Hematopoietic multipotent progenitor cell (in vitro differentiated cells): ENCODE measurements around the gene OR1S1. TPM values are rescaled to one million over a fixed set of nuclear protein-coding genes. Genes with fewer than 3 reads are reported as not detected.
"Not testable (repeated sequence)": the region's sequence is repeated elsewhere in the genome, so short reads cannot be mapped to it uniquely, and the experiment has no call there.

ENCODE experiments used
- DNase-seq, 3 donors: peaks; one replicate each; pipeline ENCODE4 v3.0.0-alpha.2; 2011 to 2015; ENCODE audit warnings: low read depth in 2 of 3, low spot score in 2 of 3
- total RNA-seq: library from RNA; depleted of rRNA; stranded (reverse); fragments of >200 nt; gene quantifications from one replicate; pipeline ENCODE4 v1.2.3, GENCODE V29; 2012

The OR1S1 gene
- total RNA-seq, result not detected

DNA sequence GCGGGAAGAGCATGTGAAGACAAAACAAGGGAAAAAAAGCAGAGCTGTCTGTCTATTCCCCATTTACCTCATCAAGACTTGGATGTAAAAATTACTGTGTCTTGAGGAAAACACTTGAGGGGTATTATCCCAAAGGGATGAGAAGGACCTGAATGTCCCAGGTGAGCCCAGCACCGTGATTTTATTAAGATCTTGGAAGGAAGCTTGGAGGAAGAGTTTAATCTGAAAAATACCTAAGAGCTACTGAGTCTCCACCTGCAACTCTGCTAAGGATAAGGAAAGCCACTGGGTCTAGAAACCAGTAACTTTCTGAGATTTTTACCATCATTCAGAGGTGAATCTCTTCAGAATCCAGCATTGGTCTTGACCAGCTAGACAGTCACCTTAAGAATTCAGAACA lies at the start of gene OR1S1:
Gene OR1S1, plus strand, starts transcription at position 301 of the 400 bp plus-strand sequence.
- DNase-seq, result not testable (repeated sequence)

DNA sequence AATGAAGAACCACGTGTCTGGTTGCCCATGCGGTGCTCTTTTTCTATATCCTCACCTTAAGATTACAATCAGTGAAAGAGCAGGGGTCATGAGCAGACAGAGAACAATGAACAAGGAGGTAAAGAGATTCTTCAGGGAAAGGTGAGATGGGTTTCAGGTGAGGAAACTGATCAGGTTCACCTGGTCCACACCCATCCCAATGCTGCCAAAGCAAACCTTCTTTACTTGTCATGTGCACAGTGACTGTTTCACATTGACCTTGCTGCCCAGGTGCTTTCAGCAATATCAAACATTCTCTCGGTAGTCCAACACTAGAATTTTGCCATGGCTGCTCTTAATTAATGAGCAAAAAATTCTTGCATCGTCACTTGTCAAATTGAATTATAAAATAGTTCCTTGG lies 48.1 kb upstream of the OR1S1 start:
- DNase-seq, result no peak

DNA sequence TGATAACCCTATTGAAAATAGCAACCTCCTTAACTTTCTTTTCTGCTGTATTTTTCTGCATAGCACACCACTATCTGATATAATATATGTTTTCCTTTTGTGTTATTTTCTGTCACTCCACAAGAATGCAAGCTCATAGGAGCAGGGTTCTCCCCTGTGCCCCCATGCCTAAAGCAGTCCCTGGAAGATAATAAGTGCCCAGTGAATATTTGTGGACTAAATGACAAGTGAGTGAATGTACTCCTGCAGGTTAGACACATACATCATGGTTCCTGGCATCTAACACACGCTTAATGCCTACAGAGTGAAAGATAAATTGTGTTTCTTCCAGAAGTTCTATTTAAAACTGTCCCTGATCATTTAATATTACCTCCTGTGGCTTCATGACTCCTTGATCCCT lies 47.5 kb upstream of the OR1S1 start:
- DNase-seq, result no peak

DNA sequence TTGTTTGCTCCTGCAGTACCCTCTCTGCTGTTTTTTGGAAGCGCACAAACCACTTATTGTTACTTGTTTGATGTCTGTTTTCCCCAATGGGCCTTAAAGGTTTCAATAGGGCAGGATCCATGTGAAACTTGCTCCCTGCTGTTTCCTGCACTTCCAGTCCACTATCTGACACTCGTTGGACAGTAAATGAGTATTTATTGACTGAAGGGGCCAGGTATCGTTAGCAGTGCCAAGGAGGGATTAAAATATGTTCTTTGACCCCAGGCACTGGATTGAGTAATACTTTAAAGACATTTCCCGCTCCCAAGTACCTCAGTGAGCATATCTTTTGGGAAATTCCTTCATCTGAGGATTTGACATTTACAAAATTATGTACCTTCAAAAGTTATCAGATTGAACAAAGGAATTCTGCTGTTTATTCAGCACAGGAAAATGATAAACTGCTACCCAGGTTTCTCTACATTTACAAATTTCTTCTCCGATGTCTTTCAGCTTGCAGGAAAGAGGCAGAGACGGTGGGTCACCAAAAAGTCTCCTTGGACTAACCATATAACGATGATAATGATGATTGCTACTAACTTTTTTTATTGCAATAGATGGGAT lies 46.9 kb upstream of the OR1S1 start:
- DNase-seq, result no peak

DNA sequence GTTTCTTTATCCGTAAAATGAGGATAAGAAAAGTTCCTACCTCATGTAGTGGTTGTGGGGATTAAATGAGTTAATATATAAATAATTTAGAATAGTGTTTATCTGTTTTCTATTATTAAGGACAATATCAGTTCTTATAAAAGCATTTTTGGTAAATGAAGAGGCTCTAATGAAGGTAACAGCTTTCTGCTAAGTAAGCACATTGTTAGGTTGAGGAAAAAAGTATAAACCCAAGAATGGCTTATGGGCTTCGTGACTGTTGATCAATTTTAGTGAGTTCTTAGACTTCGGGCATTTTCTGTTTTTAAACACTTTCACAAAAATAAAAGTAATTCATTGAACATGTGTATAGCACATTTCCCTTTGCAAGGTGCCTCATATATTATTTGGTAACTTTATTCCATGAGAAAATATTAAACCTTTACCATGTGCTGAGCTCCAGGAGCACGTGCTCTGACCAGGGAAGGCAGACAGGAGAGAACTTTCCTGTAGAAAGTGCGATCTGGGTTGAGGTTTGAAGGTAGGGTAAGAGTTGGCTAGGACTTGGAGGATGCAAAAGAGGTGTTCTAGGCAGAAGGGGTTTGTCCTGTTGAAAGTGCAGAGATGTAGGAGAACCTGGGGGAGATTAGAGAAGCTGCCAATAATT lies 35.0 kb upstream of the OR1S1 start:
- DNase-seq, result no peak

DNA sequence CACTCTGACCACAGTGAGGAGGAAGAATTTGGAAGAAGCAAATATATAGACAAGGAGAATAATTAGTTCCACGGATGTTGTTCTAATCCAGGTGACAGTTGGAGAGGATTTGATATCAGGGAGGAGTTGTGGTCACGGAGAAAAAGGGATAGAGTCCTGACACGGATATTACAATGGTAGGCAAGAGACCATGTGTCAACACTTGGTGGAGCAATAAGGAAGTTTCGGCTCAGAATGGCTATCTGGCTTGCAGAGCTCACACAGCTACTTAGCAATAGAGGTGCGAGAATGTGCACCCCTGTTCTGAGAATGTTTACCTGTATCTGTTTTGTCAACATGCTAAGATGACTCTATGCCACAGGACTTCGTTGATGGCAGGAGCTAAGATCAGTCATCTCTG lies 34.1 kb upstream of the OR1S1 start:
- no peak for DNase-seq

DNA sequence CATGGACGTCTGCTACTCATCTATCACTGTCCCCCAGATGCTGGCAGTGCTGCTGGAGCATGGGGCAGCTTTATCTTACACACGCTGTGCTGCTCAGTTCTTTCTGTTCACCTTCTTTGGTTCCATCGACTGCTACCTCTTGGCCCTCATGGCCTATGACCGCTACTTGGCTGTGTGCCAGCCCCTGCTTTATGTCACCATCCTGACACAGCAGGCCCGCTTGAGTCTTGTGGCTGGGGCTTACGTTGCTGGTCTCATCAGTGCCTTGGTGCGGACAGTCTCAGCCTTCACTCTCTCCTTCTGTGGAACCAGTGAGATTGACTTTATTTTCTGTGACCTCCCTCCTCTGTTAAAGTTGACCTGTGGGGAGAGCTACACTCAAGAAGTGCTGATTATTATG lies 32.9 kb upstream of the OR1S1 start:
- DNase-seq, result no peak

DNA sequence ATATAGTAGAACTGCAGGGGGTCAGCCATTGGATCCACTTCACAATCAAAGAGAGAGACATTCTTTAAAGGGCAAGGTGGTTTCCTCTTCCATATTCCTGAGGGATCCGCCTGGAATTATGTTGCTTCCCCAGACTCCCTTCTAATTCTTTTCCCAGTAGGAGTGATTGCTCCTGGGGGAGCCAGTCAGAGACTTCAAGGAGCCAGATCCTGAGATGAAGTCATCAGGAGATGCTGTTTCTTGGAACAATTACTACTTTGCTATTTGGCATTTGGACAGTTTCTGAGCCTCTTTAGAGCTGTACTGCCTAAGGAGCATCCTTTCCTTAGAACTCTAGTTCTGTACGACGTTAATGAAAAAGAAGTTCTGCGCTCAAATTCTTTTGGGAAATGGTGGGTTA lies 25.6 kb upstream of the OR1S1 start:
- no peak for DNase-seq

DNA sequence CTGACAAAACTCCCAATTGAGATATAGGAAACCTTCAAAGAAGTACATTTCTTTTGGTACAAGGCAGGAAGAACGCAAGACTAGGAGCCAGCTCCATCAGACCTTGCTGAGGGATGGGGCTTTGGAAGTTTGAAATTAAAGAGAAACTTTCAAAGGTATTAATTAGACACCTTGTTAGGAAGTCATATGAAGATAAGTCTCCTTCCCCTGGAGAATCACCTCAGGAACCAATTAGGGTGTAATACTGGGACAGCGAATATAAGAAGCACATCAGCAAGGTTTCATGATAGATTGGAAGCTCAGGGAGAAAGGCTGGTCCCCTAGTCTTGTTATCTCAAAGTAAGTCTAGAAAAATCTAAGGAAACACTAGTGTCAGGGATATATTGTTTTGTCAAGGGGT lies 23.8 kb upstream of the OR1S1 start, which contains the start of gene OR9Q2:
Gene OR9Q2, plus strand, starts transcription at position 301 of the 400 bp plus-strand sequence. CDS start 1,421 bp downstream, outside the sequence.
- no peak for DNase-seq

DNA sequence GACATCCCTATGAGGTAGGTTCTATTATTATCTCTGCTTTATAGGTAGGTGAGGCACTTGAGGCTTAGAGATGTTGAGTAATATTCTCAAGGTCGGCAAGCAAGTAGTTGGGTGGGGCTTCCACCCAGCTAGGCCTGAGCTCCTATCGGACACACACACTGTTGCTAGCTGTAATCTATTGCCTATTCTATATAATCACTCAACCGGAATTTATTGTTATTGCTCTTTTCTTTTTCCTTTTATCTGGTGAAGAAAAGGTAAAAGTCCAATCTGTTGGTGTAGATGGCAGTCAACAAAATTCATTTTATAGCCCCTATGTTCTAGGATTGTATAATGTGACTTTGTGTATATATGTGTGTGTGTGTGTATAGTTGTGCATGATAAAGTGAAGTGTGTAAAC lies 20.3 kb upstream of the OR1S1 start:
- DNase-seq, result no peak

DNA sequence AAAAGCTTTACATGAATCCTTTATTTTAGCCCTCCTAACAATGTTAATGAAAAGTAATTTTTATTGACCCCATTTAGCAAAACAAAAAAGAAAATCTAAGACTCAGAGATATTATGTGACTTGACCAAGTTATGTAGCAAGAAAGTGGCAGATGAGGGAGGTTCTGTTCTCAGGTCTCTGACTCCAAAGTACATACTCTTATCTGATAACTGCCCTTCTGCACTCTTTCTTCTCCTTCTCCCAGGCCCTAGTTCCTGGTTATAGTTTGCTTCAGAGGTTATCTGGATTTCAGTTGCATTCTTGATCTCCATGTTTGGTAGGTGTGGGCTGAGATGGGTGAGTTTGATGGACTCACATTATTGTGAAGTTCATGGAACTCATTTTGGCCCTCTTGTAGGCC lies 19.1 kb upstream of the OR1S1 start:
- no peak for DNase-seq

DNA sequence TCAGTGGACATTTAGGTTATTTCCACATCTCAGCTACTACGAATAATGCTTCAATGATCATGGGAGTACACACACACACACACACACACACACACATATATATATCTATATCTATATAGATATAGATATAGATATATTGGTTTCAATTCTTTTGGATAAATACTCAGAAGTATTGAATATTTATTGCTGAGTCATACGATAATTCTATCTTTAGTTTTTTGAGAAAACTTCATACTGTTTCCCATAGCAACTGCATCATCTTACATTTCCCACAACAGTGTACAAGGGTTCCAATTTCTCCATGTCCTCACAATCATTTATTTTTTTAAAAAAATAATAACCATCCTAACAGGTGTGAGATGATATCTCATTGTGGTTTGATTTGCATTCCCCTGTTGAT lies 16.6 kb upstream of the OR1S1 start:
- no peak for DNase-seq

DNA sequence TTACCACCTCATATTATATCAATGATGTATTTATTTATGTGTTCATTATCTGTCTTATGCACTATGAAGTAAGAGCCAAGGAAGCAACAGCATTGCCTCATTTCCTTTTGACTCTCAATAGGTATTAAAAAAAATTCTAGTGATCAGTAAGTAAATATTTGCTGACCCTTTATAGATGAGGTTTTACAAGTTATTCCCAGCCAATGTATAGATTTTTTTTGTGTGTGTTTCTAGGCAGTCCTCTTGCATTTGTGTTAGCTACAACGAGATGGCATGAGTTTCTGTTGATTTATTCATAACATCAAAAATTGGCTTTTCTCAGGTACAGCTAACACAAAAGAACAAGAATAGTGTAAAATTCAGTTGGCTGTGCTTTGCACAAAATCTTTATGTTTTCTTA lies 13.2 kb upstream of the OR1S1 start:
- no peak for DNase-seq

DNA sequence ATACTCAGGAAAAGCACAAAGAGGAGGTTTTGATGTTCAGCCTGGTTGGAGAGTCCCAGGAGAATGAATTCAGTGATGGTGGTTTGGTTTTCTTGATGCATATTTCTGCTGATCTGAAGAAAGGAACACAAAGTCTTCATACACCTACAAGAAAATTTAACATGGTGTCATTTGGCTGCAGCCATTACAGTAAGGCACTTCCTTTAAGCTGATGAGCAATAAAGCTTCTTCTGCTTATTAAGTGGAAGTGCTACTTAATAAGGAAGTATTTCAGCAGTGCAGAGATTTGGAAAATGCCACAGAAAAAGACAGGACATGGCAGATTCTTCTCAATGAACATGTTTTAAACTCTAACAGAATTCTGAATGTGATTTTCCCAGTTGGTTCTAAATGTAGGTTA lies 8.5 kb upstream of the OR1S1 start, which contains the start of gene OR1S2:
Gene OR1S2, minus strand, starts transcription at position 101 of the 400 bp plus-strand sequence. Its CDS starts 0 bp downstream, at position 101.
- DNase-seq, result no peak

DNA sequence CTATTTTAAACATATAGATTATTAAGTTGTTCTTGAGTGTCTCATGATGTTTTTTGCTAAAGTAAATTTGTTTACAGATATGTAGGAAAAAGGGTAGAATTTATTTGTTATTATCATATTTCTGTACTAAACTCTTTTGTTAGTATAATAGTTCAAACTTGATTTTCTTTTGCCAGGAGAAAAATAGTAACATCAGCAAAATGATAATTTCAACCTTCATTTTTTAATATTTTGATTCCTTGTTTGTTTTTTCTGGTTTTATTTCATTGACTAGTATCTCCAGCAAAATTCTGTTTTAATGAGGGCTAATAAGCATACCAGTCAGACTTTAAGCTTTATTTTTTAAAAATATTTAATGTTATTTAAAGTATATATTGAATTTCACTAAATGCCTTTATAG lies 4.0 kb downstream of the OR1S1 start:
- DNase-seq, result no peak

DNA sequence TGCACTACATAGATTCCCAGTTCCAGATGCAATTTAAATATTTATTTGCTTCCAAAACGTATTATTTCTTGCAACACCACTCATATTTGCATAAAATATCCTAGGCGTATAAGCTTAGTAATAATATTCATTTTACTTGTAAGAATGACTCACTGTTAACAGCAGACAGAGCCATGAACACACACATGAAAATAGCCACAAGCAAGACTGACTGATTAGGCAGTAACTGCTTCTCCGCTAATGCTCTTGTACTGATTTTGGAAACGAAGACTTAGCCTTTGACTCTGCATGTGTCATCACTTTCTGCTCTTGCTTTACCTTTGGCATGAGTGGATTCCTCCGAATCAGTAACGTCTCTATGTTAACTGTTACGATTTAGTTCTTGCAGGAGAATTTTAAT lies 10.2 kb downstream of the OR1S1 start:
- no peak for DNase-seq

DNA sequence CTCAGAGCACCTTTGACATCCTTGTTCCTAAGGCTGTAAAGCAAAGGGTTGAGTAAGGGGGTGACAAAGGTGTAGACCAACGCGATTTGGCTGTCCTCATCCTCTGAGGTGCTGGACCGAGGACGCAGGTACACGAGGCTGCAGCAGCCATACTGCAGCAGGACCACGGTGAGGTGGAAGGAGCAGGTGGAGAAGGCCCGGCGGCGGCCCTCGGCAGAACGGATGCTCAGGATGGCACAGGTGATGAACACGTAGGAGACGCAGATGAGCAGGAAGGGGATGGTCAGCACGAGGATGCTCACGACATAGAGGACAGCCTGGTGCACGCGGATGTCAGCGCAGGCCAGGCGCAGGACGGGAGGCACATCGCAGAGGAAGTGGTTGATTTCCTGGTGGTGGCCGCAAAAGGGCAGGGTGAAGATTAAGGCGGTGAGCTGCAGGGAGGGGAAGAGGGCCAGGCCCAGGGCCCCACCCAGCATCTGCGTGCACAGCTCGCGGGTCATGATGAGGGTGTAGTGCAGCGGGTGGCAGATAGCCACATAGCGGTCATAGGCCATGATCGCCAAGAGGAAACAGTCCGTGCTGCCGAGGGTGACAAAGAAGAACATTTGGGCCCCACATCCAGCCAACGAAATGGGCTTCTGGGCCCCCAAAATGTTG lies 15.6 kb downstream of the OR1S1 start:
- no peak for DNase-seq

DNA sequence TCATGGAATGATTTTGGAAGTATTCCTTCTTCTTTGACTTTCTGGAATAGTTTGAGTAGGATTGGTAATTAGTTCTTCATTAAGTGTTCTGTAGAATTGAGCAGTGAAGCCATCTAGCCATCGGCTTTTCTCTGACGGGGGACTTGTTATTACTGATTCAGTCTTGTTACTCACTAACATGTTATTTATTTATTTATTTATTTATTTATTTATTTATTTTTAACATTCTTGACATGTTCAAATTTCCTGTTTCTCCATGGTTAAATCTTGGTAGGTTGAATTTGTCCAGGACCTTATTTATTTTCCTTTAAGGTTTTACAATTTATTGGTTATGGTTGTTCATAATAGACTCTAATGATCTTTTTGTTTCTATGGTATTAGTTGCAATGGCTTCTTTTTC lies 31.4 kb downstream of the OR1S1 start:
- DNase-seq, result no peak

DNA sequence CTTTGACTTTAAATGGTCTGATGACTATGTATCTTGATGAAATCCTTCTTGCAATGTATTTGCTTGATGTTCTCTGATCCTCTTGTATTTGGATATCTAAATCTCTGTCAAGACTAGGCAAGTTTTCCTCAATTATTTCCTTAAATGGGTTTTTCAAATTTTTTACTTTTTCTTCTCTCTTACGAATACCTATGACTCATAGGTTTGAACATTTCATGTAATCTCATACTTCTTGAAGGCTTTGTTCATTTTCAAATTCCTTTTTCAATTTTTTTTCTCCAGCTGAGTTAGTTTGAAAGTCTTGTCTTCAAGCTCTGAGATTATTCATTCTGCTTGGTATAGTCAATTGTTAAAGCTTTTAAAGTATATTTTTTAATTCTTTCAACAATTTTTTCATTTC lies 42.4 kb downstream of the OR1S1 start:
- no peak for DNase-seq

DNA sequence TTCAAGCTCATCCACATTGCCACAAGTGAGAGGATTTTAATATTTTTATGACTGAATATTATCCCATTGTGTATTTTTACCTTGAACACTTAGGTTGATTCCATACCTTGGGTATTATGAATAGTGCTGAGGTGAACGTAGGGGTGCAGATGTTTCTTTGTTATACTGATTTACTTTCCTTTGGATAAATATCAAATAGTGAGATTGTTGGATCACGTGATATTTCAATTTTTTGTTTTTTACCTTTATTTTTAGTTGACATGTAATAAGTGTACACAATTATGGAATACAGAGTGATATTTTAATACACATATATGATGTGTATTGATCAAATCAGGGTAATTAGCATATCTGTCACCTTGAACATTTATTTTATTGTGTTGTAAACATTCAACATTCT lies 47.5 kb downstream of the OR1S1 start:
- DNase-seq, result no peak
